SK-N-SH (cell line): ENCODE measurements around the gene NLRP9. TPM values are rescaled to one million over a fixed set of nuclear protein-coding genes. Genes with fewer than 3 reads are reported as not detected.

Source experiments
- CTCF ChIA-PET: fragments of 300-600, 350-600 bp; formaldehyde crosslinking; extraction: SDS; loops from one replicate; lab custom pipeline; 2021; lab: Yijun Ruan, JAX
- POLR2A ChIA-PET: fragments of 350-600 bp; sonication (Branson Sonifier 250); formaldehyde crosslinking; extraction: SDS; loops from one replicate; lab custom pipeline; 2020; ENCODE audit warnings: antibody characterized with exemption, inconsistent platforms; lab: Yijun Ruan, JAX
- DNase-seq: peaks from one replicate; pipeline ENCODE4 v3.0.0; 2012
- H2AFZ ChIP-seq: fragments of 200-600 bp; sonication (generic); 2 replicates; pipeline ENCODE4 v1.8.1; 2016; ENCODE audit warnings: antibody characterized with exemption, mild to moderate bottlenecking, low read depth
- H3F3A ChIP-seq: fragments of 200-600 bp; sonication (generic); replicated peaks from 2 replicates; pipeline ENCODE3; 2016; ENCODE audit warnings: antibody characterized with exemption, mild to moderate bottlenecking; ENCODE audit not compliant: insufficient read depth
- H3K27ac ChIP-seq, 2 experiments: fragments of 200-500 bp in 1 of 2; fragments of 200-600 bp in 1 of 2; sonication (Bioruptor generic) in 1 of 2; sonication (generic), shearing (Covaris generic) in 1 of 2; 2 replicates each; pipeline versions ENCODE4 v1.5.1 to v1.6.1; 2014 to 2016; ENCODE audit warnings: low read depth in 2 of 2, inconsistent platforms in 1 of 2, low read length in 1 of 2, mild to moderate bottlenecking in 1 of 2, mixed read lengths in 1 of 2
- H3K27me3 ChIP-seq: fragments of 200-600 bp; sonication (generic), shearing (Covaris generic); 2 replicates; pipeline ENCODE4 v1.6.1; 2016; ENCODE audit warnings: mixed run types; ENCODE audit not compliant: insufficient read depth
- H3K36me3 ChIP-seq, 2 experiments: fragments of 200-500 bp in 1 of 2; fragments of 200-600 bp in 1 of 2; sonication (Bioruptor generic) in 1 of 2; sonication (generic) in 1 of 2; replicated peaks in 1 of 2; 2 replicates each; pipeline versions ENCODE3 to v1.5.1; 2014 to 2016; ENCODE audit warnings: low read length in 1 of 2, mild to moderate bottlenecking in 1 of 2; ENCODE audit not compliant: insufficient read depth in 2 of 2, control insufficient read depth in 1 of 2
- H3K4me1 ChIP-seq, 2 experiments: fragments of 200-500 bp in 1 of 2; fragments of 200-600 bp in 1 of 2; sonication (Bioruptor generic) in 1 of 2; sonication (generic), shearing (Covaris generic) in 1 of 2; 2 replicates each; pipeline versions ENCODE4 v1.5.1 to v1.6.1; 2014 to 2016; ENCODE audit warnings: low read depth in 1 of 2, low read length in 1 of 2, mixed run types in 1 of 2; ENCODE audit not compliant: insufficient read depth in 2 of 2, control insufficient read depth in 1 of 2
- H3K4me2 ChIP-seq: fragments of 200-600 bp; sonication (generic), shearing (Covaris generic); 2 replicates; pipeline ENCODE4 v1.6.1; 2017; ENCODE audit warnings: mixed run types
- H3K4me3 ChIP-seq, 2 experiments: fragments of 200-500 bp in 1 of 2; fragments of 200-600 bp in 1 of 2; sonication (Bioruptor generic) in 1 of 2; sonication (generic), shearing (Covaris generic) in 1 of 2; 2 replicates each; pipeline versions ENCODE4 v1.5.1 to v1.8.1; 2014 to 2016; ENCODE audit warnings: low read depth in 2 of 2, inconsistent platforms in 1 of 2, low read length in 1 of 2, mild to moderate bottlenecking in 1 of 2, mixed read lengths in 1 of 2, moderate library complexity in 1 of 2
- H3K79me2 ChIP-seq: fragments of 200-600 bp; sonication (generic); 2 replicates; pipeline ENCODE4 v1.8.1; 2017; ENCODE audit warnings: mild to moderate bottlenecking; ENCODE audit not compliant: insufficient read depth
- H3K9ac ChIP-seq: fragments of 200-600 bp; sonication (generic); 2 replicates; pipeline ENCODE4 v1.6.1; 2017; ENCODE audit warnings: mixed run types
- H3K9me2 ChIP-seq: fragments of 200-600 bp; sonication (generic); 2 replicates; pipeline ENCODE4 v1.6.1; 2017; ENCODE audit warnings: mixed run types
- H3K9me3 ChIP-seq: fragments of 200-600 bp; sonication (generic); 2 replicates; pipeline ENCODE4 v1.6.1; 2017; ENCODE audit warnings: mixed run types, mild to moderate bottlenecking, moderate library complexity
- H4K20me1 ChIP-seq: fragments of 200-600 bp; sonication (generic); 2 replicates; pipeline ENCODE4 v1.6.1; 2017; ENCODE audit warnings: mild to moderate bottlenecking, mixed run types; ENCODE audit not compliant: insufficient read depth
- CHD2 ChIP-seq: fragments of 150-350 bp; IDR thresholded peaks from 2 replicates; pipeline ENCODE4 v1.6.1; 2018; ENCODE audit warnings: low read length; ENCODE audit not compliant: partially characterized antibody
- CTCF ChIP-seq: fragments of 200-600 bp; sonication (generic); IDR thresholded peaks from 2 replicates; pipeline ENCODE4 v1.6.1; 2017; ENCODE audit warnings: antibody characterized with exemption, mild to moderate bottlenecking, moderate library complexity
- EP300 ChIP-seq, 2 experiments: IDR thresholded peaks; 2 replicates each; pipeline versions ENCODE4 v1.4.0 to v1.6.1; 2012; ENCODE audit warnings: borderline replicate concordance in 1 of 2, low read depth in 1 of 2, low read length in 1 of 2
- EZH2phosphoT487 ChIP-seq: fragments of 200-600 bp; sonication (generic); IDR thresholded peaks from 2 replicates; pipeline ENCODE4 v1.6.1; 2017; ENCODE audit warnings: low read depth, mixed run types, mild to moderate bottlenecking, antibody characterized with exemption, moderate library complexity, borderline replicate concordance
- FOXJ3 ChIP-seq: sonication (generic); formaldehyde crosslinking; IDR thresholded peaks from 2 replicates; pipeline ENCODE4 v1.5.1; 2020; ENCODE audit warnings: mild to moderate bottlenecking, missing genetic modification reagents
- GABPA ChIP-seq: IDR thresholded peaks from 2 replicates; pipeline ENCODE4 v1.4.0; 2012; ENCODE audit warnings: low read depth, mild to moderate bottlenecking
- MEF2A ChIP-seq: IDR thresholded peaks from 2 replicates; pipeline ENCODE4 v1.4.0; 2012; ENCODE audit warnings: low read depth, borderline replicate concordance
- NRF1 ChIP-seq: IDR thresholded peaks from 2 replicates; pipeline ENCODE4 v1.6.1; 2012; ENCODE audit warnings: low read depth, mild to moderate bottlenecking, low read length
- RAD21 ChIP-seq: IDR thresholded peaks from 2 replicates; pipeline ENCODE4 v1.6.1; 2012; ENCODE audit warnings: mild to moderate bottlenecking, low read length
- RCOR1 ChIP-seq: fragments of 150-350 bp; IDR thresholded peaks from 2 replicates; pipeline ENCODE4 v1.6.1; 2017; ENCODE audit warnings: antibody characterized with exemption, low read length
- REST ChIP-seq: IDR thresholded peaks from 2 replicates; pipeline ENCODE4 v1.6.1; 2012; ENCODE audit warnings: mild to moderate bottlenecking, low read depth, low read length, moderate library complexity
- RFX5 ChIP-seq: IDR thresholded peaks from 2 replicates; pipeline ENCODE4 v1.6.1; 2012; ENCODE audit warnings: mild to moderate bottlenecking, improper control_type of control experiment, low read length
- RXRA ChIP-seq: IDR thresholded peaks from 2 replicates; pipeline ENCODE4 v1.4.0; 2012; ENCODE audit warnings: low read depth, mild to moderate bottlenecking, borderline replicate concordance
- SMC3 ChIP-seq: IDR thresholded peaks from 2 replicates; pipeline ENCODE4 v1.6.1; 2012; ENCODE audit warnings: low read depth, low read length, improper control_type of control experiment
- TAF1 ChIP-seq: IDR thresholded peaks from 2 replicates; pipeline ENCODE4 v1.6.1; 2012; ENCODE audit warnings: low read depth, mild to moderate bottlenecking, low read length, moderate library complexity, borderline replicate concordance
- USF2 ChIP-seq: fragments of 150-350 bp; IDR thresholded peaks from 2 replicates; pipeline ENCODE4 v1.6.1; 2017; ENCODE audit warnings: antibody characterized with exemption, low read length, low read depth, borderline replicate concordance
- WGBS: methylation state at CpG from one replicate; pipeline ENCODE4 v1.1.6; 2017; ENCODE audit warnings: low lambda C conversion rate; 5-methylcytosine and 5-hydroxymethylcytosine counted together
- polyA plus RNA-seq, 3 experiments: library from polyadenylated mRNA; depleted of rRNA; stranded (reverse); fragments of >200 nt; gene quantifications; 2 replicates each; pipeline ENCODE4 v1.2.3, GENCODE V29; 2012

NLRP9 gene
- polyA plus RNA-seq, 1 of the 3 experiments (the other 2 are of a cell fraction), result not detected

- ChIA-PET POLR2A (no interaction called here), CTCF (interaction anchor here (1.0 to 1.1 kb wide), 2 partner anchors 16 kb away, joined by 3 read pairs; no protein-coding TSS in a partner anchor)
- no peaks in the 10 kb centered on the region for H3K27me3 ChIP-seq
- no peak for DNase-seq
- no peaks in the 10 kb centered on the region for H3F3A ChIP-seq
- TF ChIP-seq FOXJ3 (CRISPR knock-in tag), result no peak
- TF ChIP-seq EZH2phosphoT487, result no peak
- TF ChIP-seq MEF2A, result no peak
- H3K27ac ChIP-seq, result no peak overlapping the region
- H3K79me2 ChIP-seq, result peaks cover 38% of the 10 kb centered on the region
- H3K4me3 ChIP-seq, result no peak overlapping the region
- H2AFZ ChIP-seq, result no peak overlapping the region
- no peaks in the 10 kb centered on the region for H3K9me2 ChIP-seq
- H3K4me2 ChIP-seq, result no peak overlapping the region
- H3K36me3 ChIP-seq, result peaks cover 3 to 64% of the 10 kb centered on the region in 2 experiments
- H4K20me1 ChIP-seq, result peaks cover 53% of the 10 kb centered on the region
- no peaks in the 10 kb centered on the region for H3K4me1 ChIP-seq
- H3K9me3 ChIP-seq, result no peaks in the 10 kb centered on the region
- 96% methylated on average over 19 of the region's 22 CpGs for WGBS
- no peak overlapping the region for H3K9ac ChIP-seq
Measured at GRCh38 chr19:55687281-55688201, 50.7 kb downstream of the NLRP9 start.

- Histone ChIP-seq H3K4me2 (no peak overlapping the region), H3K9me3 (no peaks in the 10 kb centered on the region), H3F3A (no peaks in the 10 kb centered on the region), H3K27ac (no peak overlapping the region), H4K20me1 (peaks cover 62% of the 10 kb centered on the region), H3K9me2 (no peaks in the 10 kb centered on the region), H3K4me3 (no peak overlapping the region), H3K9ac (no peak overlapping the region), H3K4me1 (no peaks in the 10 kb centered on the region), H3K27me3 (no peaks in the 10 kb centered on the region), H3K36me3 (peaks cover 9 to 57% of the 10 kb centered on the region in 2 experiments), H3K79me2 (peaks cover 49% of the 10 kb centered on the region), H2AFZ (no peak overlapping the region)
- 94% methylated on average over 24 of the region's 29 CpGs for WGBS
- no peak for DNase-seq
- POLR2A ChIA-PET, result no interaction called here
- CTCF ChIA-PET, result interaction anchor here (1.1 kb wide), 1 partner anchor 17 kb away, joined by 3 read pairs; no protein-coding TSS in a partner anchor
- TF ChIP-seq FOXJ3 (CRISPR knock-in tag) (no peak), RFX5 (no peak), TAF1 (no peak), SMC3 (no peak), GABPA (no peak), CHD2 (no peak), RCOR1 (no peak), RAD21 (no peak), EP300 (IDR thresholded peaks at IDR 0.05; ENCODE audit: borderline replicate concordance in 1 of 2, low read depth in 1 of 2, low read length in 1 of 2) (no peak), CTCF (no peak), NRF1 (no peak), USF2 (no peak), REST (no peak), MEF2A (no peak), RXRA (no peak)
Measured at GRCh38 chr19:55686311-55687050, 51.7 kb downstream of the NLRP9 start.
